Caco-2 (cell line): ENCODE results near the gene PLXNA2. TPM values are rescaled to one million over a fixed set of nuclear protein-coding genes. Genes with fewer than 3 reads are reported as not detected.

Experiments
- BruUV-seq: library from RNA; stranded (reverse); fragments of 400-500 nt; replicated peaks from 2 replicates; lab custom pipeline; 2021; lab: Mats Ljungman, UMichigan
- CTCF ChIA-PET: fragments of 300-600 bp; sonication (Branson Sonifier 250); formaldehyde crosslinking; loops from one replicate; lab custom pipeline; 2022; ENCODE audit warnings: antibody characterized with exemption; lab: Charles Lee
- POLR2A ChIA-PET: fragments of 300-600 bp; sonication (Branson Sonifier 250); formaldehyde crosslinking; loops from one replicate; lab custom pipeline; 2022; ENCODE audit warnings: antibody characterized with exemption; lab: Charles Lee
- DNase-seq, 2 experiments: peaks; one replicate each; pipeline versions ENCODE4 v3.0.0 to v3.0.0-alpha.2; 2020 to 2022
- H3K27me3 ChIP-seq: replicated peaks from 2 replicates; pipeline ENCODE4 v1.6.0; 2011; ENCODE audit warnings: low read length; ENCODE audit not compliant: control insufficient read depth, insufficient read depth
- H3K36me3 ChIP-seq: 2 replicates; pipeline ENCODE4 v1.5.1; 2011; ENCODE audit warnings: low read length; ENCODE audit not compliant: control insufficient read depth, insufficient read depth
- H3K4me1 ChIP-seq: fragments of 250-450 bp; sonication (Bioruptor Pico); 2 replicates; pipeline ENCODE4 v1.5.1; 2020; ENCODE audit warnings: mild to moderate bottlenecking
- H3K4me3 ChIP-seq: 2 replicates; pipeline ENCODE4 v1.5.1; 2011; ENCODE audit warnings: low read depth, mild to moderate bottlenecking, control low read depth, low read length
- H3K9me3 ChIP-seq: fragments of 250-450 bp; sonication (Bioruptor Pico); 2 replicates; pipeline ENCODE4 v1.5.1; 2020; ENCODE audit warnings: mild to moderate bottlenecking, moderate library complexity
- H3K27ac Mint-ChIP-seq: one replicate; pipeline ENCODE4 v1.8.0; 2022; ENCODE audit warnings: mixed read lengths; ENCODE audit not compliant: unreplicated experiment
- H3K27me3 Mint-ChIP-seq: one replicate; pipeline ENCODE4 v1.8.0; 2022; ENCODE audit warnings: mixed read lengths; ENCODE audit not compliant: insufficient read depth, unreplicated experiment
- H3K36me3 Mint-ChIP-seq: one replicate; pipeline ENCODE4 v1.8.0; 2022; ENCODE audit warnings: mild to moderate bottlenecking, mixed read lengths; ENCODE audit not compliant: insufficient read depth, unreplicated experiment
- H3K4me1 Mint-ChIP-seq: one replicate; pipeline ENCODE4 v1.8.0; 2022; ENCODE audit warnings: low read depth, mixed read lengths; ENCODE audit not compliant: unreplicated experiment
- H3K4me3 Mint-ChIP-seq: one replicate; pipeline ENCODE4 v1.8.0; 2022; ENCODE audit warnings: mild to moderate bottlenecking, moderate library complexity, mixed read lengths; ENCODE audit not compliant: unreplicated experiment
- H3K9me3 Mint-ChIP-seq: one replicate; pipeline ENCODE4 v1.8.0; 2022; ENCODE audit warnings: mixed read lengths; ENCODE audit not compliant: unreplicated experiment
- intact Hi-C: fragments of 100-400 bp; cut with micrococcal nuclease; formaldehyde crosslinking; loops from one replicate; pipeline ENCODE4 v1.10.0; 2022; ENCODE audit not compliant: unreplicated experiment
- total RNA-seq: library from RNA; stranded (reverse); gene quantifications from 2 replicates; pipeline ENCODE4 v1.2.3, GENCODE V29; 2022
- TF ChIP-seq, protein P1 (sequence below), 2 experiments: fragments of 200-600 bp in 1 of 2; IDR thresholded peaks; 1 replicate in 1 of 2; 2 replicates in 1 of 2; pipeline versions ENCODE4 v1.5.1 to v1.8.0; 2011 to 2022; ENCODE audit warnings: antibody characterized with exemption in 1 of 2, control low read depth in 1 of 2, inconsistent platforms in 1 of 2, low read depth in 1 of 2, low read length in 1 of 2, mild to moderate bottlenecking in 1 of 2, moderate library complexity in 1 of 2; ENCODE audit not compliant: insufficient read depth in 1 of 2, severe bottlenecking in 1 of 2, unreplicated experiment in 1 of 2

Gene PLXNA2
- total RNA-seq, 1 experiment from 2014 or later: 3.2 TPM

DNA sequence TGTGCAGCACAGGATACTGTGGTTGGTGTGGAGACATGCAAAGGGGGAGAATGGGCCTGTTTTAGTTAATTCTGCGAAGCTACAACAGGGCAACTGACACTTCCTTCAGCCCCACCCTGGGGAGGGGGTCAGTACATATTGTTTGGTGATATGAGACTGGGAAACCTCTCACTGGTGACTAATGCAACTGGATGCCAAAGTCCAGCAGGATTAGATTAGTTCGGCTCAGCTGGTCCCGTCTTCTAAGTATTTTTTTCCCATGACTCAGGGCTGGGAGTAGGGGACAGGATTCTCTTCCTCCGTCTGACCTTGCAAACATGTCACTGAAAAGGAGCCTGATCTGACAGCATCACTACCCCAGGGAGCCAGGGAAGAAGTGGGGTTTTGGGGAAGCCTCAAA lies 43.0 kb downstream of the PLXNA2 start:
- intact Hi-C loops: loop anchor here (2.0 kb wide), 2 partner anchors 22 to 38 kb away; no protein-coding TSS in a partner anchor
- Histone ChIP-seq H3K4me1 (peaks cover 35% of the 10 kb centered on the region), H3K4me3 (no peak overlapping the region), H3K9me3 (no peaks in the 10 kb centered on the region), H3K36me3 (no peaks in the 10 kb centered on the region), H3K27me3 (no peaks in the 10 kb centered on the region)
- Mint-ChIP-seq H3K36me3 (no peaks in the 10 kb centered on the region), H3K27ac (peak overlapping the region; percentile 82), H3K9me3 (no peaks in the 10 kb centered on the region), H3K4me3 (peak overlapping the region; percentile 13), H3K4me1 (peaks cover 22% of the 10 kb centered on the region), H3K27me3 (no peaks in the 10 kb centered on the region)
- no TSS peak for BruUV-seq
- POLR2A ChIA-PET: no interaction called here
- TF ChIP-seq, protein P1, sequence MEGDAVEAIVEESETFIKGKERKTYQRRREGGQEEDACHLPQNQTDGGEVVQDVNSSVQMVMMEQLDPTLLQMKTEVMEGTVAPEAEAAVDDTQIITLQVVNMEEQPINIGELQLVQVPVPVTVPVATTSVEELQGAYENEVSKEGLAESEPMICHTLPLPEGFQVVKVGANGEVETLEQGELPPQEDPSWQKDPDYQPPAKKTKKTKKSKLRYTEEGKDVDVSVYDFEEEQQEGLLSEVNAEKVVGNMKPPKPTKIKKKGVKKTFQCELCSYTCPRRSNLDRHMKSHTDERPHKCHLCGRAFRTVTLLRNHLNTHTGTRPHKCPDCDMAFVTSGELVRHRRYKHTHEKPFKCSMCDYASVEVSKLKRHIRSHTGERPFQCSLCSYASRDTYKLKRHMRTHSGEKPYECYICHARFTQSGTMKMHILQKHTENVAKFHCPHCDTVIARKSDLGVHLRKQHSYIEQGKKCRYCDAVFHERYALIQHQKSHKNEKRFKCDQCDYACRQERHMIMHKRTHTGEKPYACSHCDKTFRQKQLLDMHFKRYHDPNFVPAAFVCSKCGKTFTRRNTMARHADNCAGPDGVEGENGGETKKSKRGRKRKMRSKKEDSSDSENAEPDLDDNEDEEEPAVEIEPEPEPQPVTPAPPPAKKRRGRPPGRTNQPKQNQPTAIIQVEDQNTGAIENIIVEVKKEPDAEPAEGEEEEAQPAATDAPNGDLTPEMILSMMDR (IDR thresholded peaks at IDR 0.05; ENCODE audit: insufficient read depth in 1 of 2, low read depth in 1 of 2, low read length in 1 of 2, severe bottlenecking in 1 of 2, unreplicated experiment in 1 of 2): no peak
- DNase-seq: peak; percentile 73 to 81
- CTCF ChIA-PET: interaction anchor here (0.6 to 1.1 kb wide), 4 partner anchors 10 to 238 kb away, joined by 3 to 7 read pairs (median 3); no protein-coding TSS in a partner anchor

DNA sequence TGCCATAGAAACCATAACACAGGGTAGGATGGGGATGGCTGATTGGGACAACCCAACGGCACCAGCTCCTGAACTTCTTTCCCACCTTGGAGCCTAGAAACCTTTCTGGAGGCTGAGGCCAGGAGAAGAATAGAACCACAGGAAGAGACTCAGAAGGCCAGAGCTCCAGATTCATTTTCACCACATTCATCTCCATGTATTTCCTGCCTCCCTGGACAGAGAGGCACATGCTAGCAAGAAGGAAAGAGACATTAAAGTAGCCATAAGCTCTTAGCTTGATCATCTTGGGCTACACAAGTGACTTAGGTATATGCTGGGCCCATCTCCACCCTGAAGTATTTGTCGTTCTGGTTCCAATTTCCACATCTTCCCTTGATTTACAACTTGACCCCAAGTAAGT lies 44.1 kb downstream of the PLXNA2 start:
- DNase-seq: no peak
- H3K36me3 Mint-ChIP-seq: no peaks in the 10 kb centered on the region
- peaks cover 22% of the 10 kb centered on the region for H3K4me1 Mint-ChIP-seq
- Histone ChIP-seq H3K4me3 (no peak overlapping the region), H3K9me3 (no peaks in the 10 kb centered on the region), H3K4me1 (peaks cover 35% of the 10 kb centered on the region), H3K27me3 (no peaks in the 10 kb centered on the region), H3K36me3 (no peaks in the 10 kb centered on the region)
- ChIA-PET CTCF (no interaction called here), POLR2A (no interaction called here)
- no peaks in the 10 kb centered on the region for H3K9me3 Mint-ChIP-seq
- intact Hi-C loops: loop anchor here (2.0 kb wide), 2 partner anchors 21 to 39 kb away; no protein-coding TSS in a partner anchor
- BruUV-seq: no TSS peak
- no peak overlapping the region for H3K4me3 Mint-ChIP-seq
- TF ChIP-seq, protein P1 (IDR thresholded peaks at IDR 0.05; ENCODE audit: insufficient read depth in 1 of 2, low read depth in 1 of 2, low read length in 1 of 2, severe bottlenecking in 1 of 2, unreplicated experiment in 1 of 2): no peak
- H3K27ac Mint-ChIP-seq: peak overlapping the region; percentile 79
- no peaks in the 10 kb centered on the region for H3K27me3 Mint-ChIP-seq

DNA sequence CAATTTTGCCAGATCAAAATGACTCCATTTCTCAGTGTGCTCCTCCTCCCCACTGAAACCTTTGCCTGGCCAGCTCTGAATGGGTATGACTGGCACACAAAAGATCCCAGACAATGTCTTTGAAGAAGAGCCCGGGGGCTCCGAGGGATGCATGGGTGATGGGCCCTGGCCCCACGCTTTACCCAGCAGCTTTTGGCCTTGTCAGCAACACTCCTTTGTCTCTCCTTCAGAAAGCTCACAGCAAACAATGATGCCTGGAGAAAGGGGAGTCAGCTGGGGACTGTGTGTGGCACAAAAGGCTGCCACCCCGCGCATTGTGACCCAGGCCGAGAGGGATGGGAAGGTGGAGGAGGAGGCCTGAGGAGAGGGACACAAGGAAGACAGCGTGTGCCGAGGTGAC lies 45.9 kb downstream of the PLXNA2 start:
- POLR2A ChIA-PET: no interaction called here
- BruUV-seq: no TSS peak
- Mint-ChIP-seq H3K27ac (no peak overlapping the region), H3K4me1 (peaks cover 16% of the 10 kb centered on the region), H3K9me3 (no peaks in the 10 kb centered on the region), H3K36me3 (no peaks in the 10 kb centered on the region), H3K27me3 (no peaks in the 10 kb centered on the region), H3K4me3 (no peak overlapping the region)
- Histone ChIP-seq H3K4me3 (no peak overlapping the region), H3K36me3 (no peaks in the 10 kb centered on the region), H3K9me3 (no peaks in the 10 kb centered on the region), H3K27me3 (no peaks in the 10 kb centered on the region), H3K4me1 (peaks cover 27% of the 10 kb centered on the region)
- CTCF ChIA-PET: no interaction called here
- intact Hi-C loops: no loop called here
- DNase-seq: no peak
- TF ChIP-seq, protein P1 (IDR thresholded peaks at IDR 0.05; ENCODE audit: insufficient read depth in 1 of 2, low read depth in 1 of 2, low read length in 1 of 2, severe bottlenecking in 1 of 2, unreplicated experiment in 1 of 2): no peak
